ENCODE measurements around the gene SEPTIN8. TPM values are rescaled to one million over a fixed set of nuclear protein-coding genes. Genes with fewer than 3 reads are reported as not detected.

SEPTIN8 gene
- total RNA-seq, 2 experiments from 2014 or later = 21.2 to 22.2 TPM

GRCh38 chr5:132742626-132743025 lies 34.4 kb downstream of the SEPTIN8 start:
- no peak for DNase-seq
- peaks cover 17% of the 10 kb centered on the region for H3K27me3 Mint-ChIP-seq

GRCh38 chr5:132742158-132742557 lies 34.9 kb downstream of the SEPTIN8 start:
- DNase-seq = no peak

More at GRCh38 chr5:132742626-132743025, 34.4 kb downstream of the SEPTIN8 start:
- Mint-ChIP-seq H3K27ac (no peak overlapping the region), H3K4me3 (no peak overlapping the region), H3K9me3 (no peaks in the 10 kb centered on the region), H3K4me1 (peaks cover 12% of the 10 kb centered on the region), H3K36me3 (no peaks in the 10 kb centered on the region)

GRCh38 chr5:132739232-132739631 lies 37.8 kb downstream of the SEPTIN8 start:
- no peak overlapping the region for H3K27ac Mint-ChIP-seq
- no peaks in the 10 kb centered on the region for H3K36me3 Mint-ChIP-seq
- H3K27me3 Mint-ChIP-seq = peaks cover 9% of the 10 kb centered on the region
- H3K4me1 Mint-ChIP-seq = peaks cover 29% of the 10 kb centered on the region
- H3K9me3 Mint-ChIP-seq = no peaks in the 10 kb centered on the region
- no peak for DNase-seq
- H3K4me3 Mint-ChIP-seq = no peak overlapping the region

More at GRCh38 chr5:132742158-132742557, 34.9 kb downstream of the SEPTIN8 start:
- Mint-ChIP-seq H3K27me3 (peaks cover 17% of the 10 kb centered on the region), H3K27ac (no peak overlapping the region), H3K9me3 (no peaks in the 10 kb centered on the region), H3K4me3 (no peak overlapping the region), H3K4me1 (peaks cover 14% of the 10 kb centered on the region), H3K36me3 (no peaks in the 10 kb centered on the region)

GRCh38 chr5:132737982-132738681 lies 38.9 kb downstream of the SEPTIN8 start:
- Mint-ChIP-seq H3K4me1 (peaks cover 29% of the 10 kb centered on the region), H3K27ac (peak overlapping the region; percentile 73), H3K9me3 (no peaks in the 10 kb centered on the region), H3K27me3 (peaks cover 7% of the 10 kb centered on the region), H3K4me3 (peak overlapping the region; percentile 85), H3K36me3 (no peaks in the 10 kb centered on the region)
- no peak for DNase-seq

- DNase-seq = peak; percentile 99
- H3K9me3 Mint-ChIP-seq = no peaks in the 10 kb centered on the region
- H3K27ac Mint-ChIP-seq = peak within 1 kb of the TSS; percentile 73
- H3K4me1 Mint-ChIP-seq = peaks cover 29% of the 10 kb centered on the region
- no peaks in the 10 kb centered on the region for H3K36me3 Mint-ChIP-seq
- peak within 1 kb of the TSS; percentile 85 for H3K4me3 Mint-ChIP-seq
- peaks cover 3% of the 10 kb centered on the region for H3K27me3 Mint-ChIP-seq
These were observed 39.9 kb downstream of the SEPTIN8 start, which contains the start of gene KIF3A for GRCh38 chr5:132736853-132737833. KIF3A (minus strand) TSS chr5:132737546; CDS start chr5:132737419, 127 bp downstream.

- no peak for DNase-seq
- peaks cover 29% of the 10 kb centered on the region for H3K4me1 Mint-ChIP-seq
- no peaks in the 10 kb centered on the region for H3K9me3 Mint-ChIP-seq
- peaks cover 2% of the 10 kb centered on the region for H3K36me3 Mint-ChIP-seq
- H3K27ac Mint-ChIP-seq = no peak overlapping the region
- H3K27me3 Mint-ChIP-seq = peaks cover 3% of the 10 kb centered on the region
- no peak overlapping the region for H3K4me3 Mint-ChIP-seq
These were observed 42.4 kb downstream of the SEPTIN8 start for GRCh38 chr5:132734687-132735086.

GRCh38 chr5:132733499-132734148 lies 43.4 kb downstream of the SEPTIN8 start:
- H3K27ac Mint-ChIP-seq = no peak overlapping the region
- peaks cover 4% of the 10 kb centered on the region for H3K36me3 Mint-ChIP-seq
- H3K27me3 Mint-ChIP-seq = no peaks in the 10 kb centered on the region
- no peak for DNase-seq
- peaks cover 34% of the 10 kb centered on the region for H3K4me1 Mint-ChIP-seq
- no peaks in the 10 kb centered on the region for H3K9me3 Mint-ChIP-seq
- no peak overlapping the region for H3K4me3 Mint-ChIP-seq

- Mint-ChIP-seq H3K36me3 (peaks cover 4% of the 10 kb centered on the region), H3K9me3 (no peaks in the 10 kb centered on the region), H3K4me3 (no peak overlapping the region), H3K27ac (no peak overlapping the region), H3K27me3 (no peaks in the 10 kb centered on the region), H3K4me1 (peaks cover 7% of the 10 kb centered on the region)
- DNase-seq = no peak
These were observed 47.1 kb downstream of the SEPTIN8 start for GRCh38 chr5:132729896-132730295.

GRCh38 chr5:132725745-132726144 lies 51.3 kb downstream of the SEPTIN8 start:
- Mint-ChIP-seq H3K36me3 (peaks cover 15% of the 10 kb centered on the region), H3K27ac (no peak overlapping the region)
- DNase-seq = no peak

GRCh38 chr5:132718544-132719312 lies 58.3 kb downstream of the SEPTIN8 start:
- H3K27ac Mint-ChIP-seq = no peak overlapping the region
- peaks cover 10% of the 10 kb centered on the region for H3K36me3 Mint-ChIP-seq
- peaks cover 15% of the 10 kb centered on the region for H3K4me1 Mint-ChIP-seq
- H3K4me3 Mint-ChIP-seq = no peak overlapping the region
- DNase-seq = no peak
- H3K9me3 Mint-ChIP-seq = no peaks in the 10 kb centered on the region
- H3K27me3 Mint-ChIP-seq = no peaks in the 10 kb centered on the region

More at GRCh38 chr5:132725745-132726144, 51.3 kb downstream of the SEPTIN8 start:
- Mint-ChIP-seq H3K27me3 (no peaks in the 10 kb centered on the region), H3K9me3 (no peaks in the 10 kb centered on the region), H3K4me3 (no peak overlapping the region), H3K4me1 (peaks cover 8% of the 10 kb centered on the region)

GRCh38 chr5:132714456-132715307 lies 62.4 kb downstream of the SEPTIN8 start:
- Mint-ChIP-seq H3K4me1 (peaks cover 11% of the 10 kb centered on the region), H3K27ac (no peak overlapping the region), H3K9me3 (no peaks in the 10 kb centered on the region), H3K4me3 (no peak overlapping the region), H3K27me3 (no peaks in the 10 kb centered on the region), H3K36me3 (peaks cover 8% of the 10 kb centered on the region)
- DNase-seq = no peak

GRCh38 chr5:132708645-132709044 lies 68.4 kb downstream of the SEPTIN8 start:
- Mint-ChIP-seq H3K9me3 (no peaks in the 10 kb centered on the region), H3K27me3 (no peaks in the 10 kb centered on the region), H3K4me3 (no peak overlapping the region), H3K27ac (no peak overlapping the region), H3K4me1 (peaks cover 6% of the 10 kb centered on the region), H3K36me3 (peaks cover 4% of the 10 kb centered on the region)
- DNase-seq = no peak

- Mint-ChIP-seq H3K4me3 (no peak overlapping the region), H3K36me3 (peaks cover 9% of the 10 kb centered on the region), H3K4me1 (peaks cover 7% of the 10 kb centered on the region), H3K27me3 (no peaks in the 10 kb centered on the region), H3K9me3 (no peaks in the 10 kb centered on the region), H3K27ac (no peak overlapping the region)
- no peak for DNase-seq
These were observed 72.2 kb downstream of the SEPTIN8 start for GRCh38 chr5:132704875-132705274.
